ENCODE measurements around the gene ANKS1A. TPM values are rescaled to one million over a fixed set of nuclear protein-coding genes. Genes with fewer than 3 reads are reported as not detected.

The ANKS1A gene
- total RNA-seq, 1 experiment from 2014 or later, result 14.4 TPM

DNA sequence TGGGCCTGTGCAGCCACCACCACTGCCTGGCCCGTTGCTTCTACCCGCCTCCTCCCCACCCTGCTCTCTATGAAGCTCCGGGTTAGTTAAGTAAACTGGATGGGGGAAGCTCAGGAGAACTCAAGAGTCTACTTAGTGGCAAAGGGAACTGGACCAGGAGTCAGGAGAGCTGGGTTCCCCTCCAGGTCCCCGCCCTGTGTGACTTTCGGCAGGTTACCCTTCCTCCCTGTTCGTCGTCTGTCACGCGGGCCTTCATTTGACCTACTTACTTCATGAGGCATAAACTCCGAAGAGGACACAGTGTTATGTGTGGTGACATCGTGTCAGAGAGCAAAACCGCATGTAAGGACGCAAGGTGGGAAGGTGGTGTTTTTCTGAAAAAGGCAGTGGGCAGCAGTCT lies 176.8 kb downstream of the ANKS1A start:
- Histone ChIP-seq H3K36me3 (ENCODE audit: control insufficient read depth, insufficient read depth, low read length) (no peaks in the 10 kb centered on the region), H3K27ac (ENCODE audit: low read length) (no peak overlapping the region), H3K9me3 (ENCODE audit: control insufficient read depth, insufficient read depth, low read depth, low read length) (no peaks in the 10 kb centered on the region), H3K4me3 (ENCODE audit: low read depth in 2 of 2, low read length in 2 of 2) (no peak overlapping the region), H3K4me1 (ENCODE audit: control insufficient read depth, insufficient read depth, low read length) (no peaks in the 10 kb centered on the region), H3K27me3 (ENCODE audit: control insufficient read depth, insufficient read depth, low read length) (no peaks in the 10 kb centered on the region)
- TF ChIP-seq, protein P1, sequence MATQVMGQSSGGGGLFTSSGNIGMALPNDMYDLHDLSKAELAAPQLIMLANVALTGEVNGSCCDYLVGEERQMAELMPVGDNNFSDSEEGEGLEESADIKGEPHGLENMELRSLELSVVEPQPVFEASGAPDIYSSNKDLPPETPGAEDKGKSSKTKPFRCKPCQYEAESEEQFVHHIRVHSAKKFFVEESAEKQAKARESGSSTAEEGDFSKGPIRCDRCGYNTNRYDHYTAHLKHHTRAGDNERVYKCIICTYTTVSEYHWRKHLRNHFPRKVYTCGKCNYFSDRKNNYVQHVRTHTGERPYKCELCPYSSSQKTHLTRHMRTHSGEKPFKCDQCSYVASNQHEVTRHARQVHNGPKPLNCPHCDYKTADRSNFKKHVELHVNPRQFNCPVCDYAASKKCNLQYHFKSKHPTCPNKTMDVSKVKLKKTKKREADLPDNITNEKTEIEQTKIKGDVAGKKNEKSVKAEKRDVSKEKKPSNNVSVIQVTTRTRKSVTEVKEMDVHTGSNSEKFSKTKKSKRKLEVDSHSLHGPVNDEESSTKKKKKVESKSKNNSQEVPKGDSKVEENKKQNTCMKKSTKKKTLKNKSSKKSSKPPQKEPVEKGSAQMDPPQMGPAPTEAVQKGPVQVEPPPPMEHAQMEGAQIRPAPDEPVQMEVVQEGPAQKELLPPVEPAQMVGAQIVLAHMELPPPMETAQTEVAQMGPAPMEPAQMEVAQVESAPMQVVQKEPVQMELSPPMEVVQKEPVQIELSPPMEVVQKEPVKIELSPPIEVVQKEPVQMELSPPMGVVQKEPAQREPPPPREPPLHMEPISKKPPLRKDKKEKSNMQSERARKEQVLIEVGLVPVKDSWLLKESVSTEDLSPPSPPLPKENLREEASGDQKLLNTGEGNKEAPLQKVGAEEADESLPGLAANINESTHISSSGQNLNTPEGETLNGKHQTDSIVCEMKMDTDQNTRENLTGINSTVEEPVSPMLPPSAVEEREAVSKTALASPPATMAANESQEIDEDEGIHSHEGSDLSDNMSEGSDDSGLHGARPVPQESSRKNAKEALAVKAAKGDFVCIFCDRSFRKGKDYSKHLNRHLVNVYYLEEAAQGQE (IDR thresholded peaks at IDR 0.05; ENCODE audit: insufficient read depth in 1 of 2, low read depth in 2 of 2, low read length in 1 of 2), result no peak
- TF ChIP-seq, protein P2, sequence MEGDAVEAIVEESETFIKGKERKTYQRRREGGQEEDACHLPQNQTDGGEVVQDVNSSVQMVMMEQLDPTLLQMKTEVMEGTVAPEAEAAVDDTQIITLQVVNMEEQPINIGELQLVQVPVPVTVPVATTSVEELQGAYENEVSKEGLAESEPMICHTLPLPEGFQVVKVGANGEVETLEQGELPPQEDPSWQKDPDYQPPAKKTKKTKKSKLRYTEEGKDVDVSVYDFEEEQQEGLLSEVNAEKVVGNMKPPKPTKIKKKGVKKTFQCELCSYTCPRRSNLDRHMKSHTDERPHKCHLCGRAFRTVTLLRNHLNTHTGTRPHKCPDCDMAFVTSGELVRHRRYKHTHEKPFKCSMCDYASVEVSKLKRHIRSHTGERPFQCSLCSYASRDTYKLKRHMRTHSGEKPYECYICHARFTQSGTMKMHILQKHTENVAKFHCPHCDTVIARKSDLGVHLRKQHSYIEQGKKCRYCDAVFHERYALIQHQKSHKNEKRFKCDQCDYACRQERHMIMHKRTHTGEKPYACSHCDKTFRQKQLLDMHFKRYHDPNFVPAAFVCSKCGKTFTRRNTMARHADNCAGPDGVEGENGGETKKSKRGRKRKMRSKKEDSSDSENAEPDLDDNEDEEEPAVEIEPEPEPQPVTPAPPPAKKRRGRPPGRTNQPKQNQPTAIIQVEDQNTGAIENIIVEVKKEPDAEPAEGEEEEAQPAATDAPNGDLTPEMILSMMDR (IDR thresholded peaks at IDR 0.05), result no peak
- no peak for TF ChIP-seq POLR2AphosphoS5 (IDR thresholded peaks at IDR 0.05; ENCODE audit: low read depth, low read length)
- no peak for TF ChIP-seq TCF7L2 (IDR thresholded peaks at IDR 0.05; ENCODE audit: low read depth, low read length)
- TF ChIP-seq SIN3A (IDR thresholded peaks at IDR 0.05; ENCODE audit: borderline replicate concordance, insufficient read depth, low read depth, low read length), result no peak
- DNase-seq (ENCODE audit: low read depth, low spot score) (no peak), ATAC-seq (no peak)
- ChIA-PET POLR2A (no interaction called here), CTCF (no interaction called here)
- no TSS peak for BruUV-seq (replicated peaks)
- in situ Hi-C loops (cut with HindIII; ENCODE audit: low pct_unique_long_range_greater_than_20kb, low sequenced_read_pairs), result no loop called here
- intact Hi-C loops (cut with micrococcal nuclease; ENCODE audit: unreplicated experiment), result no loop called here

DNA sequence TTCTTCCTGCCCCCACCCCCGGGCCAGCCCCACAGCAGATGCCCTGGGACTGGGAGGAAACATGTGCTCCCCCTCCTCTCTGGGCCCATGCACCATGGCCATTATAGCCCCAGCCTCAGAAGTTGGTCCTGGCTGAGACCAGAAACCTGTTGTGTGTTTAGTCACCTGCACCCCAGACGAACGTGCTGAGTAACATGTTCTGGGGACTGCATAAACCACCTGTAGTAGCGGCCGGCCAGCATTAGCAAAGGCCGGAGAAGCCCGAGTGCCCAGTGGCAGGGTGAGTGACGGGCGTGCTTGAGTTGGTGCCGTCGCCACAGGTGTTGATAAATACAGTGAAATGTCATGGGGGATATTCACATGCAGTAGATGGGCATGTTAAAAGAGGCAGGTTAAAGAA lies 178.2 kb downstream of the ANKS1A start:
- ChIA-PET CTCF (no interaction called here), POLR2A (interaction anchor here (0.6 kb wide), 1 partner anchor 50 kb away, joined by 4 read pairs; no protein-coding TSS in a partner anchor)
- intact Hi-C loops (cut with micrococcal nuclease; ENCODE audit: unreplicated experiment) (no loop called here), in situ Hi-C loops (cut with HindIII; ENCODE audit: low pct_unique_long_range_greater_than_20kb, low sequenced_read_pairs) (no loop called here)
- no TSS peak for BruUV-seq (replicated peaks)
- ATAC-seq (no peak), DNase-seq (ENCODE audit: low read depth, low spot score) (no peak)
- Histone ChIP-seq H3K9me3 (ENCODE audit: control insufficient read depth, insufficient read depth, low read depth, low read length) (no peaks in the 10 kb centered on the region), H3K4me3 (ENCODE audit: low read depth in 2 of 2, low read length in 2 of 2) (no peak overlapping the region), H3K27ac (ENCODE audit: low read length) (no peak overlapping the region), H3K27me3 (ENCODE audit: control insufficient read depth, insufficient read depth, low read length) (no peaks in the 10 kb centered on the region), H3K36me3 (ENCODE audit: control insufficient read depth, insufficient read depth, low read length) (no peaks in the 10 kb centered on the region), H3K4me1 (ENCODE audit: control insufficient read depth, insufficient read depth, low read length) (no peaks in the 10 kb centered on the region)
- TF ChIP-seq SIN3A (IDR thresholded peaks at IDR 0.05; ENCODE audit: borderline replicate concordance, insufficient read depth, low read depth, low read length), result no peak
- TF ChIP-seq, protein P2 (IDR thresholded peaks at IDR 0.05), result no peak
- TF ChIP-seq, protein P1 (IDR thresholded peaks at IDR 0.05; ENCODE audit: insufficient read depth in 1 of 2, low read depth in 2 of 2, low read length in 1 of 2), result no peak
- TF ChIP-seq TCF7L2 (IDR thresholded peaks at IDR 0.05; ENCODE audit: low read depth, low read length), result no peak
- TF ChIP-seq POLR2AphosphoS5 (IDR thresholded peaks at IDR 0.05; ENCODE audit: low read depth, low read length), result no peak
